ENCODE data around the gene TSBP1.

GRCh38 chr6:32396028-32396427 is 24.3 kb upstream of the TSBP1 start:
- TF ChIP-seq CTCF (IDR thresholded peaks at IDR 0.05) = no peak
- TF ChIP-seq POLR2A (IDR thresholded peaks at IDR 0.05) = no peak

Measured in body of pancreas (tissue), 4 donors.